ENCODE measurements around the gene SLC51A.

GRCh38 chr3:196169836-196170240 is 46.5 kb upstream of the SLC51A start:
- no peak for TF ChIP-seq RNF2 (conservative IDR thresholded peaks at IDR 0.05; ENCODE audit: low read depth)
- no peak for TF ChIP-seq ZBTB34 (CRISPR knock-in tag; IDR thresholded peaks at IDR 0.05)
- no peak for TF ChIP-seq CTCF (CRISPR knock-in tag; IDR thresholded peaks at IDR 0.05)
- TF ChIP-seq RAD21 (CRISPR knock-in tag; IDR thresholded peaks at IDR 0.05), result no peak
- no peak for TF ChIP-seq REST (IDR thresholded peaks at IDR 0.05; ENCODE audit: borderline replicate concordance in 1 of 2, low read depth in 1 of 2, low read length in 2 of 2)
- no peak for TF ChIP-seq ELF1 (CRISPR knock-in tag; IDR thresholded peaks at IDR 0.05)
- TF ChIP-seq, protein P1, sequence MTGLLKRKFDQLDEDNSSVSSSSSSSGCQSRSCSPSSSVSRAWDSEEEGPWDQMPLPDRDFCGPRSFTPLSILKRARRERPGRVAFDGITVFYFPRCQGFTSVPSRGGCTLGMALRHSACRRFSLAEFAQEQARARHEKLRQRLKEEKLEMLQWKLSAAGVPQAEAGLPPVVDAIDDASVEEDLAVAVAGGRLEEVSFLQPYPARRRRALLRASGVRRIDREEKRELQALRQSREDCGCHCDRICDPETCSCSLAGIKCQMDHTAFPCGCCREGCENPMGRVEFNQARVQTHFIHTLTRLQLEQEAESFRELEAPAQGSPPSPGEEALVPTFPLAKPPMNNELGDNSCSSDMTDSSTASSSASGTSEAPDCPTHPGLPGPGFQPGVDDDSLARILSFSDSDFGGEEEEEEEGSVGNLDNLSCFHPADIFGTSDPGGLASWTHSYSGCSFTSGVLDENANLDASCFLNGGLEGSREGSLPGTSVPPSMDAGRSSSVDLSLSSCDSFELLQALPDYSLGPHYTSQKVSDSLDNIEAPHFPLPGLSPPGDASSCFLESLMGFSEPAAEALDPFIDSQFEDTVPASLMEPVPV (CRISPR knock-in tag; IDR thresholded peaks at IDR 0.05), result no peak
- no peak for TF ChIP-seq TOE1 (CRISPR knock-in tag; IDR thresholded peaks at IDR 0.05)
- no peak for TF ChIP-seq RARA (CRISPR knock-in tag; IDR thresholded peaks at IDR 0.05)
